Activated T-helper 2 cell treated with anti-CD3 and anti-CD28 coated beads, Interferon-gamma antibody, Interleukin-2, Interleukin-4, amounts not matched to agents 10 μg/mL and 5 μg/mL and 100 μg/mL, durations not matched to agents 14 hours and 24 hours and 36 hours (primary cell): ENCODE measurements around the gene HNRNPL. TPM values are rescaled to one million over a fixed set of nuclear protein-coding genes. Genes with fewer than 3 reads are reported as not detected.

Experiments
- DNase-seq: peaks from one replicate; pipeline ENCODE4 v3.0.0; 2021; ENCODE audit warnings: low spot score
- H3K27ac Mint-ChIP-seq: one replicate; pipeline ENCODE4 v1.8.0; 2021; ENCODE audit warnings: mixed read lengths
- H3K27me3 Mint-ChIP-seq: one replicate; pipeline ENCODE4 v1.8.0; 2021; ENCODE audit warnings: low read depth, mixed read lengths
- H3K36me3 Mint-ChIP-seq: one replicate; pipeline ENCODE4 v1.8.0; 2021; ENCODE audit warnings: low read depth, mixed read lengths
- H3K4me1 Mint-ChIP-seq: one replicate; pipeline ENCODE4 v1.8.0; 2021; ENCODE audit warnings: low read depth, mixed read lengths
- H3K4me3 Mint-ChIP-seq: one replicate; pipeline ENCODE4 v1.8.0; 2021; ENCODE audit warnings: low read depth, mild to moderate bottlenecking, moderate library complexity, mixed read lengths
- H3K9me3 Mint-ChIP-seq: one replicate; pipeline ENCODE4 v1.8.0; 2021; ENCODE audit warnings: mixed read lengths
- intact Hi-C: fragments of 100-400 bp; cut with micrococcal nuclease; formaldehyde crosslinking; loops from one replicate; pipeline ENCODE4 v1.15.1; 2023
- total RNA-seq: library from RNA; stranded (reverse); gene quantifications from 2 replicates; pipeline ENCODE4 v1.2.3, GENCODE V29; 2022

The HNRNPL gene
- total RNA-seq, 1 donor from 2014 or later: 708 TPM

DNA sequence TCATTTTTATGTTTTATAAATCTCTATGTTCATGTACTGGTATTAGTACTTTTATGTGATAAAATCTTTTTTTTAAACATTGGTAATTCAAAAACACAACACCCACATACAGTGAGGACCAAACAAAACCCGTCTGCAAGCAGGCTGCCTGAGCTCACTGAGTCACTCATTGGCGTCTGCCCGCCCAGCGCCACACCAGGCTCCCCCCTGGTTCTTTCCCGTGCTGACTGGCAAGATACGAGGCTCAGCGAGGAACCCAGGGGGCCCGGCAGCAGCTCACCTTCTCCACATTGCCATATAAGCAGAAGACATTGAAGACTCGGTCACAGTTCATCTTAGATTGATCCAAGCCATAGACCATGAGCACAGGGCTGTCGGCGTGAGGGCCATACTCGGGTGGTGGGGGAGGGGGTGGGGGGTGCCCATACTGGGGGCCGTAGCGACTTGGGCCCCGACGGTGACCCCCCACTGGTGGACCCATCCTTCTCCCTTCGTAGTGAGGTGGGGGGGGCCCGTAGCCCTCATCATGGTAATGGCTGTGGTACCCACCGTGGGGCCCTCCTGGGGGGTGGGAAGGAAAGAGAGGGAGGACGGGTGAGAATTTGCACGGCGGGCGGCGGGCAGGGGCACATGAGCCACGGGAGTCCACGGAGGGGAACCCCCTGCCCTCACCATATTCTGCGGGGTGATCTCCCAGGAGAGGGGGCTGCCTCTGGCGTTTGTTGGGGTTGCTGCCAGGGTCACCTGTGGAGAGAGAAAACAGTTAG lies 9.8 kb downstream of the HNRNPL start:
- no peak for DNase-seq
- H3K27ac Mint-ChIP-seq: peak overlapping the region; percentile 66
- intact Hi-C loops: loop anchor here (10.0 kb wide), 2 partner anchors 285 to 505 kb away; partner anchors contain the start of gene SAMD4B
- no peaks in the 10 kb centered on the region for H3K27me3 Mint-ChIP-seq
- peak overlapping the region; percentile 15 for H3K4me3 Mint-ChIP-seq
- peaks cover 53% of the 10 kb centered on the region for H3K4me1 Mint-ChIP-seq
- H3K9me3 Mint-ChIP-seq: no peaks in the 10 kb centered on the region
- H3K36me3 Mint-ChIP-seq: peaks cover 96% of the 10 kb centered on the region

DNA sequence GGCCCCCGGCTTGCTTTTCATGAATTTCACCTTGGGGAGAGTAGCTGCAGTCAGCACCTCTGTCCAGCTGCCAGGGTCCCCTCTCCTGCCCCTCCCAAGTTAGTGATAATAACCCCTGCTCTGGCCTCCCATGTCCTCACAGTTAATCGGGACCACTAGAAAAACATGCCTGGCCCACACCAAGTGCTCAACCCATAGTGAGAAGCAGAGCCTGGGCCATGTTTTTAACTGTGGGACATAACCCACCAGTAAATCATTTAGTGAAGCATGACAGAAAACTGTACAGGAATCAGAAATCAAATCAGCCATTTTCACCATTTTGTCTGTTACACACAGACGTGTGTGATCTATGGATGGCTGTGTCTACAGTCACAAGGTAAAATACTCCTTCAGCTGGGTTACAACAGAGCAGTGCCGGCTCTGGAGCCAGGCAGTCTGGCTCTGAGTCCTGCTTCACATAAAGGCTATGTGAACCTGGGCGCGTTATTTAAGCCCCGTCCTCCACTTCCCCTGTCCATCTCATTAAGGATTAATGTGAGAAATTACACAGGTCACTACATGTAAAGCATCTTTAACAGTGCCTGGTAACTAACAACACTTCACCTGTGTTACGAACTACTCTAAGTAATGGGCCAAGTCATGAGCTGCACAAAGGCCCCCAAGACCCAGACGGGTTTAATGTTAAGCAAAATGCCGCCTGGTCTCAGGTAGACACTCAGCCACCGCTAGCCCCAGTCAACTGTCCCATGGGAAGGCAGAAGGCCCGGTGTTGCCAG lies 10.6 kb downstream of the HNRNPL start:
- H3K27me3 Mint-ChIP-seq: no peaks in the 10 kb centered on the region
- intact Hi-C loops: loop anchor here (10.0 kb wide), 1 partner anchor 284 kb away; no protein-coding TSS in a partner anchor
- no peak overlapping the region for H3K4me3 Mint-ChIP-seq
- H3K36me3 Mint-ChIP-seq: peaks cover 88% of the 10 kb centered on the region
- peak overlapping the region; percentile 58 for H3K27ac Mint-ChIP-seq
- H3K9me3 Mint-ChIP-seq: no peaks in the 10 kb centered on the region
- DNase-seq: no peak
- peaks cover 48% of the 10 kb centered on the region for H3K4me1 Mint-ChIP-seq

DNA sequence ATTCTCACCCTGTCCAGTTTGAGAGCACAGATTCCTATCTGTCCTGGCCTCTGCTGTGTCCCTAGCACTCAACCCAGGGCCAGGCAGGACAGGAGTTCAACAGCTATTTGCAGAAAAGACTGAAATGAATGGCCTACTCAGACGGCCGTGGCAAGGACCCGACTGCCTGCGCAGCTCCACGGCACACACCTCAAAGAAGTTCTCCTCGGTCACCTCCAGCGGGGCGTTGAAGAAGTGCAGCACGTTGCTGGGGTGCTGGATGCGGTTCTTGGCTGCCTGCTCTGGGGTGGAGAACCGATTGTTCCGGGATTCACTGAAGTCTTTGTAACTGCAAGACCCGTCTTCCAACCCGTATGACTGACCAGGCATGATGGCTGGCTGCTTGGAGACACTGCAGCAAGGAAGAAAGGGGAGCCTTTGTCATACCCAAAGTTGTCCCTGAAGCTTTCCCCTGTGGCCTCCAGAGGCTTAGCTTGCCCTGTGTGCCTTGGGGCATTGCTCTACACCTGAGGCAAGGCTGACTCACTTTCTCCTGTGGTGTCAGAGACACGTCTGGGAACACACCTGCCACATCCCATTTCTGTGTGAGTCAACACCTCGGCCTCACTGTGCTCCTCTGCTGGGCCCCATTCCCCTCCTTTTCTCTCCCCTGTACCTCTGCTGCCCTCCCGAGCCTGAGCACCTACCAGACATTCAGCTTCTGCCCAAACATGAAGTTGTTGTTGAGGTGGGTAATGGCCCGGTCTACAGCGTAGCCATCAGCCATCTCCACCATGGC lies 11.4 kb downstream of the HNRNPL start:
- Mint-ChIP-seq H3K27me3 (no peaks in the 10 kb centered on the region), H3K4me3 (no peak overlapping the region), H3K36me3 (peaks cover 81% of the 10 kb centered on the region), H3K9me3 (no peaks in the 10 kb centered on the region), H3K4me1 (peaks cover 40% of the 10 kb centered on the region), H3K27ac (peak overlapping the region; percentile 58)
- no peak for DNase-seq
- intact Hi-C loops: loop anchor here (10.0 kb wide), 1 partner anchor 284 kb away; no protein-coding TSS in a partner anchor

DNA sequence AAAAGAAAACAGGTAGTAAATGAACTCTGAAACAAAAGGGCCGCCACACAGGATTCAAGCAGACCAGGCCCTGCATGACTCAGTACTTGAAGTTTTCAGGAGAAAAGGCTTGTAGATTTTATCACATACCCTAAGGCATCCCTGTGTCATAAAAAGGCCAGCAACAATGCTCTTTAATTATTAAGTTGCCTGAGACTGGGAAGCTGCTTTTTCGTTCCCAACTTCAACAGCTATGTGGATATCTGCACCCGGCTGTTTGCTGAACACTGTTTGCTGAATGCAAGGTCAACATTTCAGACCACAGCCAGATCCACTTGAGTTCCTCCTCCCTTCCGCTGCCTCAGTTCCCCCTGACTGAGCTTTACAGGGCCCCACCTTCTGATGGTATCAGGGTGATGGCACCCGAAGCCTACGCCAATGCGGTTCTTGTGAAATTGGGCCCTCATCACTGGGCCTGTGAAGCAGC lies 12.1 kb downstream of the HNRNPL start:
- H3K27ac Mint-ChIP-seq: peak overlapping the region; percentile 75
- H3K4me1 Mint-ChIP-seq: peaks cover 33% of the 10 kb centered on the region
- H3K27me3 Mint-ChIP-seq: no peaks in the 10 kb centered on the region
- intact Hi-C loops: loop anchor here (10.0 kb wide), 1 partner anchor 283 kb away; no protein-coding TSS in a partner anchor
- no peaks in the 10 kb centered on the region for H3K9me3 Mint-ChIP-seq
- no peak for DNase-seq
- no peak overlapping the region for H3K4me3 Mint-ChIP-seq
- peaks cover 73% of the 10 kb centered on the region for H3K36me3 Mint-ChIP-seq

GRCh38 chr19:38836983-38837626 lies 12.7 kb downstream of the HNRNPL start:
- no peak for DNase-seq
- intact Hi-C loops: loop anchor here (10.0 kb wide), 1 partner anchor 282 kb away; no protein-coding TSS in a partner anchor
- Mint-ChIP-seq H3K27me3 (no peaks in the 10 kb centered on the region), H3K4me3 (no peak overlapping the region), H3K4me1 (peaks cover 31% of the 10 kb centered on the region), H3K9me3 (no peaks in the 10 kb centered on the region), H3K36me3 (peaks cover 70% of the 10 kb centered on the region), H3K27ac (peak overlapping the region; percentile 75)

GRCh38 chr19:38836159-38836982 lies 13.4 kb downstream of the HNRNPL start:
- H3K4me3 Mint-ChIP-seq: no peak overlapping the region
- H3K27me3 Mint-ChIP-seq: no peaks in the 10 kb centered on the region
- intact Hi-C loops: loop anchor here (10.0 kb wide), 1 partner anchor 282 kb away; no protein-coding TSS in a partner anchor
- peaks cover 65% of the 10 kb centered on the region for H3K36me3 Mint-ChIP-seq
- no peak for DNase-seq
- peaks cover 30% of the 10 kb centered on the region for H3K4me1 Mint-ChIP-seq
- H3K9me3 Mint-ChIP-seq: no peaks in the 10 kb centered on the region
- no peak overlapping the region for H3K27ac Mint-ChIP-seq

- intact Hi-C loops: loop anchor here (5.0 to 10.0 kb wide), 2 partner anchors 97 to 280 kb away; no protein-coding TSS in a partner anchor
- H3K36me3 Mint-ChIP-seq: peaks cover 57% of the 10 kb centered on the region
Observed at GRCh38 chr19:38834590-38834989, 15.2 kb downstream of the HNRNPL start.

DNA sequence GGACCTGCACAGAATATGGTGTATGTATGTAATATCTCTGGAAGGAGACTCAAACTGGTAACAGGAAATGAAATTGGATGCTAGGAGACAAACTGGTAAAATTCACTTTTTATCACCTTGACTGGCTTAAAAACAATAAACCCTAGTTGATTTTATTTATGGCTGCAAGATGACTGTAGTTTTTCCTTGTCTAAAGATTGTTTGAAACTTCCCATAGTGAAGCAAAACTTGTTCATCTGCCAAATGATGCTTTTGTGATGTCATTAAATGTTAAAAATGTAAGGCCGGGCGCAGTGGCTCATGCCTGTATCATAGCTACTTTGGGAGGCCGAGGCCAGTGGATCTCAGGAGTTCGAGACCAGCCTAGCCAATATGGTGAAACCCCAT lies 15.7 kb downstream of the HNRNPL start:
- H3K4me3 Mint-ChIP-seq: no peak overlapping the region
- H3K4me1 Mint-ChIP-seq: peaks cover 23% of the 10 kb centered on the region
- peaks cover 55% of the 10 kb centered on the region for H3K36me3 Mint-ChIP-seq

More at GRCh38 chr19:38834590-38834989, 15.2 kb downstream of the HNRNPL start:
- H3K4me3 Mint-ChIP-seq: no peak overlapping the region
- no peaks in the 10 kb centered on the region for H3K9me3 Mint-ChIP-seq
- no peak overlapping the region for H3K27ac Mint-ChIP-seq
- H3K27me3 Mint-ChIP-seq: no peaks in the 10 kb centered on the region
- peaks cover 28% of the 10 kb centered on the region for H3K4me1 Mint-ChIP-seq
- no peak for DNase-seq

GRCh38 chr19:38833092-38833425 lies 16.7 kb downstream of the HNRNPL start:
- Mint-ChIP-seq H3K36me3 (peaks cover 50% of the 10 kb centered on the region), H3K27ac (peak overlapping the region; percentile 46), H3K9me3 (no peaks in the 10 kb centered on the region), H3K4me3 (no peak overlapping the region), H3K4me1 (peaks cover 18% of the 10 kb centered on the region), H3K27me3 (no peaks in the 10 kb centered on the region)
- intact Hi-C loops: loop anchor here (5.0 to 10.0 kb wide), 2 partner anchors 96 to 278 kb away; no protein-coding TSS in a partner anchor
- DNase-seq: no peak

More for the DNA sequence above, 15.7 kb downstream of the HNRNPL start:
- Mint-ChIP-seq H3K9me3 (no peaks in the 10 kb centered on the region), H3K27ac (no peak overlapping the region), H3K27me3 (no peaks in the 10 kb centered on the region)
- intact Hi-C loops: loop anchor here (5.0 to 10.0 kb wide), 2 partner anchors 97 to 279 kb away; no protein-coding TSS in a partner anchor
- DNase-seq: no peak

- Mint-ChIP-seq H3K9me3 (no peaks in the 10 kb centered on the region), H3K27me3 (no peaks in the 10 kb centered on the region), H3K4me1 (peaks cover 21% of the 10 kb centered on the region), H3K27ac (peak overlapping the region; percentile 98), H3K36me3 (peaks cover 49% of the 10 kb centered on the region), H3K4me3 (peak overlapping the region; percentile 90)
- intact Hi-C loops: loop anchor here (1.0 to 10.0 kb wide), 5 partner anchors 19 to 276 kb away; partner anchors contain the start of genes NFKBIB and SIRT2
- DNase-seq: peak; percentile 35
Observed at GRCh38 chr19:38831142-38831605, 18.6 kb downstream of the HNRNPL start.
